HepG2 (cell line): ENCODE measurements around the gene B3GNT9. TPM values are rescaled to one million over a fixed set of nuclear protein-coding genes. Genes with fewer than 3 reads are reported as not detected.

Experiments
- AGO1 ChIP-seq: fragments of 200-400 bp; formaldehyde crosslinking; IDR thresholded peaks from 2 replicates; pipeline ENCODE4 v1.6.1; 2017; ENCODE audit warnings: mild to moderate bottlenecking, low read depth, low read length, moderate library complexity; ENCODE audit not compliant: poor library complexity, severe bottlenecking
- ATRX ChIP-seq: sonication (generic); formaldehyde crosslinking; IDR thresholded peaks from 2 replicates; pipeline ENCODE4 v1.4.0; 2020; ENCODE audit warnings: missing genetic modification reagents, borderline replicate concordance
- BCL6 ChIP-seq: IDR thresholded peaks from 2 replicates; pipeline ENCODE4 v1.6.1; 2016; ENCODE audit warnings: missing genetic modification reagents, missing compliant biosample characterization
- ESRRA ChIP-seq: sonication (generic); formaldehyde crosslinking; IDR thresholded peaks from 2 replicates; pipeline ENCODE4 v1.5.1; 2020; ENCODE audit warnings: mild to moderate bottlenecking, low read depth, missing genetic modification reagents
- HNRNPUL1 ChIP-seq: fragments of 200-400 bp; formaldehyde crosslinking; IDR thresholded peaks from 2 replicates; pipeline ENCODE4 v1.6.1; 2017; ENCODE audit warnings: low read depth, mild to moderate bottlenecking, low read length, moderate library complexity
- NCOA1 ChIP-seq: sonication (generic); formaldehyde crosslinking; IDR thresholded peaks from 2 replicates; pipeline ENCODE4 v1.9.0; 2021; ENCODE audit warnings: missing genetic modification reagents
- RBAK ChIP-seq: sonication (generic); formaldehyde crosslinking; IDR thresholded peaks from 2 replicates; pipeline ENCODE4 v1.5.1; 2020; ENCODE audit warnings: mild to moderate bottlenecking, missing genetic modification reagents
- SNAPC2 ChIP-seq: sonication (generic); formaldehyde crosslinking; IDR thresholded peaks from 2 replicates; pipeline ENCODE4 v1.8.1; 2022; ENCODE audit warnings: mild to moderate bottlenecking, missing genetic modification reagents
- SNAPC4 ChIP-seq: sonication (generic); formaldehyde crosslinking; IDR thresholded peaks from 2 replicates; pipeline ENCODE4 v1.4.0; 2020; ENCODE audit warnings: mild to moderate bottlenecking, missing genetic modification reagents
- STAG1 ChIP-seq: sonication (generic); formaldehyde crosslinking; IDR thresholded peaks from 2 replicates; pipeline ENCODE4 v1.4.0; 2020; ENCODE audit warnings: missing genetic modification reagents
- TAF1 ChIP-seq: sonication (generic); formaldehyde crosslinking; IDR thresholded peaks from 2 replicates; pipeline ENCODE4 v1.4.0; 2020; ENCODE audit warnings: missing genetic modification reagents
- TCF7L2 ChIP-seq: IDR thresholded peaks from 2 replicates; pipeline ENCODE4 v1.6.1; 2011; ENCODE audit warnings: mild to moderate bottlenecking, low read depth, low read length, moderate library complexity
- TFDP1 ChIP-seq: IDR thresholded peaks from 2 replicates; pipeline ENCODE4 v1.6.1; 2016; ENCODE audit warnings: missing compliant biosample characterization, missing genetic modification reagents, borderline replicate concordance
- TIGD3 ChIP-seq: sonication (generic); formaldehyde crosslinking; IDR thresholded peaks from 2 replicates; pipeline ENCODE4 v1.5.1; 2020; ENCODE audit warnings: mild to moderate bottlenecking, missing genetic modification reagents, borderline replicate concordance
- ZBTB2 ChIP-seq: sonication (generic); formaldehyde crosslinking; IDR thresholded peaks from 2 replicates; pipeline ENCODE4 v1.8.0; 2022; ENCODE audit warnings: low read depth, missing genetic modification reagents
- ZFY ChIP-seq: sonication (generic); formaldehyde crosslinking; IDR thresholded peaks from 2 replicates; pipeline ENCODE4 v1.4.0; 2020; ENCODE audit warnings: missing genetic modification reagents
- ZNF205 ChIP-seq: IDR thresholded peaks from 2 replicates; pipeline ENCODE4 v1.6.1; 2018; ENCODE audit warnings: missing biosample characterization, missing genetic modification reagents
- ZNF484 ChIP-seq: sonication (generic); formaldehyde crosslinking; IDR thresholded peaks from 2 replicates; pipeline ENCODE4 v1.5.1; 2020; ENCODE audit warnings: mild to moderate bottlenecking, low read depth, missing genetic modification reagents, borderline replicate concordance
- ZNF557 ChIP-seq: sonication (generic); formaldehyde crosslinking; IDR thresholded peaks from 2 replicates; pipeline ENCODE4 v1.4.0; 2020; ENCODE audit warnings: missing genetic modification reagents
- ZNF614 ChIP-seq: IDR thresholded peaks from 2 replicates; pipeline ENCODE4 v1.6.1; 2018; ENCODE audit warnings: missing biosample characterization, missing genetic modification reagents, inconsistent platforms, borderline replicate concordance
- ZNF878 ChIP-seq: sonication (generic); formaldehyde crosslinking; IDR thresholded peaks from 2 replicates; pipeline ENCODE4 v1.8.1; 2023; ENCODE audit warnings: mild to moderate bottlenecking, missing genetic modification reagents, moderate library complexity
- polyA plus RNA-seq, 8 experiments: library from polyadenylated mRNA; depleted of rRNA in 3 of 8; stranded (reverse) in 7 of 8; unstranded in 1 of 8; fragments of >200 nt; fragmentation: Illumina TruSeq in 4 of 8; extraction: Trizol in 4 of 8; gene quantifications; 2 replicates each; pipeline versions ENCODE4 v1.2.1 to v1.2.3, GENCODE V29; 2011 to 2016; ENCODE audit warnings: low read depth in 4 of 8, missing spikeins in 1 of 8, mixed read lengths in 1 of 8; ENCODE audit not compliant: insufficient read depth in 1 of 8
- total RNA-seq, 5 experiments: library from RNA; depleted of rRNA; stranded (reverse); fragments of >200 nt; fragmentation: Illumina TruSeq; extraction: Trizol; gene quantifications; 2 replicates each; pipeline ENCODE4 v1.2.3, GENCODE V29; 2016; ENCODE audit warnings: low read depth in 1 of 5

The B3GNT9 gene
- total and polyA plus RNA-seq, 2 of the 13 experiments (the other 11 are each of a cell fraction or from before 2014, with no cell fraction given), result 1.5 to 3.1 TPM

- TF ChIP-seq SNAPC4 (CRISPR knock-in tag) (no peak), AGO1 (peak; percentile 82), NCOA1 (CRISPR knock-in tag) (no peak), TFDP1 (peak; percentile 93; the same call in 1 of the 2 replicates), ZNF557 (no peak), ATRX (no peak), BCL6 (CRISPR knock-in tag) (peak; percentile 89), ZNF484 (CRISPR knock-in tag) (peak; percentile 61; the same call in 1 of the 2 replicates), RBAK (CRISPR knock-in tag) (peak; percentile 66; the same call in 1 of the 2 replicates), ESRRA (CRISPR knock-in tag) (peak; percentile 34; the same call in 1 of the 2 replicates), STAG1 (CRISPR knock-in tag) (peak; percentile 58), ZNF614 (CRISPR knock-in tag) (peak; percentile 66; the same call in 1 of the 2 replicates), ZNF205 (peak; percentile 84), TIGD3 (CRISPR knock-in tag) (peak; percentile 93; the same call in 1 of the 2 replicates), TCF7L2 (no peak), ZFY (CRISPR knock-in tag) (peak; percentile 81), ZNF878 (no peak), TAF1 (CRISPR knock-in tag) (peak; percentile 70), ZBTB2 (peak; percentile 88), HNRNPUL1 (no peak), SNAPC2 (peak; percentile 96)
Measured at GRCh38 chr16:67173808-67174705, 23.3 kb upstream of the B3GNT9 start (continued).
